NCI-H128 (cell line): ENCODE data around the gene TCP11.
A peak's percentile ranks its signal among the peaks of the same experiment; 100 is the strongest.

Source experiments
- DNase-seq: peaks from one replicate; lab custom pipeline; 2025; ENCODE audit not compliant: unreplicated experiment; lab: John Stamatoyannopoulos, UW

Gene TCP11

GRCh38 chr6:35173427-35174087, 32.4 kb upstream of the TCP11 start:
- DNase-seq: no peak

GRCh38 chr6:35173044-35173426, 31.9 kb upstream of the TCP11 start:
- DNase-seq: no peak

GRCh38 chr6:35170891-35171290, 29.8 kb upstream of the TCP11 start:
- DNase-seq: no peak

- DNase-seq: no peak
These were observed 29.0 kb upstream of the TCP11 start for GRCh38 chr6:35170166-35170565.

DNA sequence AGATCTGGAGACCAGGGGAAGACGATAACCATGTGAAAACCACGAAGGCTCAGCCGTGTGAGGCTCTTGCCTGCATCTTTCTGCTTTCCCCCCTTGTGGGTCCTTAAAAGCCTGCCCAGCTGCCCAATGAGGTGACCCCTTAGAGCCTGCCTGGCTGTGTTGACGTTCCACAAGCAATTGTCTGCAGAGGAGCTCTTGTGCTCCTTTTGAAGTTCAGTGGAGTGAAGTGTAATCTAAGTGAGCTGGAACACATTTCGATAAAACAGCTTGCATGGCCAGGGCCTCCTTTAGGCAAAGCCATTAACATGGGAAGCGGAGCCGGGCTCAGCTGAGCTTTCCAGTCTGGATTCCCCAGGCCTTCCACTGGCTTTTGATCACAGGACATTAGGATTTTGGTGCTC, 27.3 kb upstream of the TCP11 start:
- DNase-seq: peak; percentile 12

DNA sequence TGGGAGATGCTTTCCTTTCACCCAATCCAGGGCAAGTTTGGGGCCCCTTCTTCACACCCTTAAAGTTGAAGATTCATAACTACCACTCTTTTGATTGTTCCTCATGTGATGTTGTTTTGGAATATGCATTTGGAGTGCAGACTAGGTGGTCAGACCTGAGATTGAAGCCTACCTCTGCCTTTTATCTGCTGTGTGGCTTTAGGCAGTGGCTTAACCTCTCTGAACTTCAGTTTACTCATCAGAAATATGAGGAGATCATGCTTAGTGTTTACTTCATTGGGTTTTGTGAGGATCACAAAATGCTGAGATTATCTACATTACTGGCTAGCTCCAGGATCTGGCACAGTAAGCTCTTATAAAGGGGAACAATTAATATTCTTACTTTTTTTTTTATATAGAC, 26.4 kb upstream of the TCP11 start:
- no peak for DNase-seq

GRCh38 chr6:35166520-35166919, 25.4 kb upstream of the TCP11 start:
- no peak for DNase-seq

DNA sequence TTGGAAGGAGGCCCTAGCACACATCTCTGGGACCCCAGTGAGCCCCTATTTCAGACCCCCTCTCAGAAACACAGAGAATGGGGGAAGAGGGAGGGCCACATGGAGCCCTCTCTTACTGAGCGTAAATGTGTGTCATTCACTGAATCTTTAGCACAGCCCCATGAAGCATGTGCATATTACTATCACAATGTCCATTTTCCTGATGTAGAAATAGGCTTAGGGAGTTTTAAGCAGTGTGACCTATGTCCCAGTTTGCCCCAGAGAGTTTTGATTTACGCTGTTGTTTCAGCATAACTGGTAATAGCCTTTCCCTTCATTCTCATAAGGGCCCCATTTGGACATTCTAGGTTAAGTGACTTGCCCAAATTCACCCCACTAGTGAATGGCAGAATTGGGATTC, 25.0 kb upstream of the TCP11 start:
- DNase-seq: no peak

DNA sequence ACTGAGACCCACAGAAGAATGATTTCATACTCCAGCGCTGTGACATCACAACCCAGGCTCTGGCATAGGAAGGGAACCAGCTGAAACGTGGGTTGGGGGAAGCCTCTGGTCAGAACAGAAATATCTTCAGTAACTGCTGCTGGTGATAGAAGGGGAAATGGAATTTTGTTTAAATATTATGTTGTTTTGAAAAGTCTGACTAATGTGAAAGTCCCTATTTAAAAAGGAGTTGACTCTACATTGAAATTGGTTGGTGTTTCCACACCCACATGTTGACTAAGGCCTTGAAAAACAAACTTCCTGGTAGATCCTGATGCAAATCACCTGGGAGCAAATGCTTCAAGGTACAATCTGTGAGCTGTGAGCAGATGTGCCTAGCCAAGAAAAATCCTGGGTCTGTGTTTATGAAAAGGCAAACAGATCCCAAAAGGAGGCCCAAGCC, 24.5 kb upstream of the TCP11 start:
- no peak for DNase-seq

- no peak for DNase-seq
These were observed 23.7 kb upstream of the TCP11 start for GRCh38 chr6:35164868-35165267.

GRCh38 chr6:35164277-35164676, 23.1 kb upstream of the TCP11 start:
- no peak for DNase-seq

GRCh38 chr6:35163836-35164235, 22.7 kb upstream of the TCP11 start:
- DNase-seq: no peak

DNA sequence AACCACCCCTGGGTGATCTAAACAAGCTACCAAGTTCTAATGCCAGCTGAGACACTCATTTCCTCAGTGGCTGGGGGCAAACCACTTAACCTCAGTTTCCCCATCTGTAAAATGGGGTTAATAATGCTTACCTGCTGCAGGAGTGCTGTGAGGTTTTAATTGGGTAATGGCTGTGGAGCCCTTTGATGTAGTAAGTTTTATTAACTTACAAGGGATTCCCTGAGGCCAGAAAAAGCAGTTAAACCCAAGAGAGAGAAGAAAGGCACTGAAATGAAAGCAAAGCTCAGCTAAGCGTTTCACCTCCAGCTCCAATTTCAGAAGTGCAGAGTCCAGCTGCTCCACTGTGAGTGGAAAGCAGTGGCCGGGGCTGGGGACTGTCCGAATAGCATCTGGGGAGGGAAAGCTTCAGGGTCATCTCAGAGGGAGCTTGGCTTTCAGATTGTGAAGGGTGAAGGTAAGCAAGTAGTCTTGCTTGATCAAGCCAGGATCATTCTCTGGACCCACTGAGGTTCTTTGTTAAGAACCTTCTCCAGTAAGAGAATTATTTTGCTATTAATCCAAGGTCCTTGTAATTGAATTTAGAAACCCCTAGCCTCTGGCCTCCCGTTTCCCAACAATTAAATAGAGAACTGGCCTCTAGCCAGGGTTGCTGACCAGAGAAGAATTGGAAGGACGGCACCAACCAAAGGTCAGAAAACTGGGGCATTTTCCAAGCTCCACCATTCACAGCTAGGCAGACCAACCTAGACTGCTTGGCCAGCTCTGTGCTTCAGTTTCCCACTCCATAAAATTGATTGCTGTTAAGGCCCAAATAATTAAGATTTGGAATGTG, 20.9 kb upstream of the TCP11 start:
- DNase-seq: no peak

DNA sequence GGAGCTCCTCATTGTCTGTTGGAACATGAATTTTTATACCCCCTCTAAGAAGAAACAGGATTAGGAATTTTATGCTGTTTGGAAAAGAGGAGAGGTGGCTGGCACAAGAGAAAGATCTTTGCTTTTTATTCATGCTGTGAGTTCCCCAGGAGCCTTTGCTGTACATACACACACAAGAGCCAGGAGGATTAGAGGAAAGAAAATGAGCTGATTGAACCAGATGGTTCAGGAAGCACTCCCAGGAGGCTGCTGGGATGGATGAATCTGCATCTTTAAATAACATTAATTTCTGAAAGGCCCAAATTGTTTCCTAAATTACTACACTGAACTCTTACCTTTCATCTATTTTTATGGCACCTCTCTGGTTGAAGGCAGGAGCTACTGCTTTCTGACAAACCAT, 20.1 kb upstream of the TCP11 start:
- no peak for DNase-seq

DNA sequence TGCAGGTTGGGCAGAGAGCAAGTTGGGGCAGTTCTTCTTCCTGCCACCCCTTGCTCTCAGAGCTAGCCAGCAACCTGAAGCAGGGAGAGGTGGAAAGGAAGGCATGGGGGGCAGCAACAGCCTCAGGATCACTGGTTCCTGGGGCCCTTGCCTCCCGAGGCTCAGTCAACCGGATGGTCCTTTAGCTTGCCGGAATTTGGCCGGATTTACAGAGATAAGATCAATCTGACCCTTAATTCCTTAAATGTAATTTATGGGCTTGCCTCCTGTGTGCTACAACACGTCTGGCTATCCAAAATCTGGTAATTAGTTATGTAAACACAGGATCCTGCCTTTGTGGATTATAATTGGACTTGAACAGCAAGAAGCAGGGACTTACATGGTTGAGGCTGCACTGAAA, 19.5 kb upstream of the TCP11 start:
- DNase-seq: no peak

GRCh38 chr6:35158520-35158919, 17.4 kb upstream of the TCP11 start:
- no peak for DNase-seq

DNA sequence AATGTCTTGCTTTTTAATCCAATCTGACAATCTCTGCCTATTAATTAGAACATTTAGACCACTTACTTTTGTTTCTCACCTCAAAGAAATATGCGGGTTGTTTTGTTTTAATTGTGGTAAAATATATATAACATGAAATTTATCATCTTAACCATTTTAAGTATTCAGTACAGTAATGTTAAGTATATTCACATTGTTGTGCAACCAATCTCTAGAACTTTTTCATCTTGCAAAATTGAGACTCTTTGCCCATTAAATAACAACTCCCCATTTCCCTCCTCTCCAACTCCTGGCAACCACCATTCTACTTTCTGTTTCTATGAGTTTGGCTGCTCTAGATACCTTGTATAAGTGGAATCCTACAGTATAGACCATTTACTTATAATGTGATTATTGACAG, 13.8 kb upstream of the TCP11 start:
- DNase-seq: no peak

DNA sequence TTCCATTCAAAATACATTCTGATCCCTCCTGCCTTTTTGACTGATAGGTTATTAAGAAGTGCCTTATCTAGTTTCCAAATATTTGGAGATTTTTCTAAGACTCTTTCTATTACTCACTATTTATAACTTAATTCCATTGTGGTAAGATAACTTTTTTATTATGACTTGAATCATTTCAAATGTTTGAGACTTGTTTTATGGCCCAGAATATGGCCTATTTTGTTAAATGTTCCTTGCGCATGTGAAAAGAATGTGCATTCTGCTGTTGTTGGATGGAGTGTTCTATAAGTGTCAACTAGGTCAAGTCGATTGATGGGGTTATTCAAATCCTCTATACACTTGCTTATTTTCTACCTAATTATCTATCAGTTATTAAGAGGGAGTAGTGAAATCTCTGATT, 13.1 kb upstream of the TCP11 start:
- DNase-seq: no peak

DNA sequence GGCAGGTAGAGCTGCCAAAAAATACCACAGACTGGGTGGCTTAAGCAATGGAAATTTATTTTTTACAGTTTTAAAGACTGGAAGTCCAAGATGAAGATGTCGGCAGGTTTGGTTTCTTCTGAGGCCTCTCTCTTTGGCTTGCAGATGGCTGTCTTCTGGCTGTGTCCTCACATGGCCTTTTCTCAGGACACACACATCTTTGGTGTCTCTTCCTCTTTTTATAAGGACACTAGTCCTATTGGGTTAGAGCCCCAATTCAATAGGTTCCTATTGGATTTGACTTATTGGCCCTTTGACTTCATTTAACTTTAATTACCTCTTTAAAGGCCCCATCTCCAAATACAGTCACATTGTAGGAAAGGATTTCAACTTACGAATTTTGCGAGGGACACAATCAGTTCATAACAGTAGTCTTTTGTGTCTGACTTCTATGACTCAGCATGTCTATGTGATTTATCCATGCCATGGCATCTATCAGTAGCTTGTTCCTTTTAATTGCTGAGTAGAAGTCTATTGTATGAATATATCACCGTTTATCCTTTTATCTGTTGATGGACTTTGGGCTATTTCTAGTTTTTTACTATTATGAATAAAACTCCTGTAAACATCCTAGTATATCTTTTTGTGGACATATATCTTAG, 11.0 kb upstream of the TCP11 start:
- DNase-seq: no peak

GRCh38 chr6:35151466-35151865, 10.3 kb upstream of the TCP11 start:
- DNase-seq: no peak

DNA sequence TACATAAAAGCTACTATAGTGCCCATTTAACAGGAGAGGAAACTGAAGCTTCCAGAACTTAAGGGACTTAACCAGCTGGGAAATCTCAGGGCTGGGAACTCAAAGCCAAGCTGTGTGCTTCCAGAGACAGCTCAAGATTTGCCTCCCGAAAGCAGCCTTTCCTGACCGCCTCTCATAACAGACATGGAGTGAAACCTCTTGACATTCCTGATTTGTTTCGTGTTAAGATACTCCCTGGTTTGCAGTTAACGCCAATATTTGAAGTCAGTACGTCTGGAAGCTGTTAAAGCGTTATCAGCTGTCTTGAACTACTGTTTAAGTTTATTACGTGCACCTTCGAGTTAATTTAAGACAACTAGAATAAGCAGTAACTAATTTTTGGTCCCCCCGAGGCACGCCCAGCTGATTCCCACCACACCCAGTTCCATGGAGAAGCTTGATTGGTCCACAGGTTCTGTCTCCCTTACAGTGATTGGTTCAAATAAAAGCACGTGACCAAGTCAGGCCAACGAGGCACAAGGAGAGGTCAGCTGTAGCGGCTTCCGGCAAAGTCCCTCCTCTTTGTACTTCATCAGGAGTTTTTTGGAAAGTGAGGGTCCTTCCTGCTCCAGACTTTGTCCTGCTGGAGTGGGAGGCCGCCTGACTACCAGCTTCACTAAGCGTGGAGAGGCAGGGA, 8.9 kb upstream of the TCP11 start:
- no peak for DNase-seq
